ENCODE measurements around the gene PFKP.

Gene PFKP

DNA sequence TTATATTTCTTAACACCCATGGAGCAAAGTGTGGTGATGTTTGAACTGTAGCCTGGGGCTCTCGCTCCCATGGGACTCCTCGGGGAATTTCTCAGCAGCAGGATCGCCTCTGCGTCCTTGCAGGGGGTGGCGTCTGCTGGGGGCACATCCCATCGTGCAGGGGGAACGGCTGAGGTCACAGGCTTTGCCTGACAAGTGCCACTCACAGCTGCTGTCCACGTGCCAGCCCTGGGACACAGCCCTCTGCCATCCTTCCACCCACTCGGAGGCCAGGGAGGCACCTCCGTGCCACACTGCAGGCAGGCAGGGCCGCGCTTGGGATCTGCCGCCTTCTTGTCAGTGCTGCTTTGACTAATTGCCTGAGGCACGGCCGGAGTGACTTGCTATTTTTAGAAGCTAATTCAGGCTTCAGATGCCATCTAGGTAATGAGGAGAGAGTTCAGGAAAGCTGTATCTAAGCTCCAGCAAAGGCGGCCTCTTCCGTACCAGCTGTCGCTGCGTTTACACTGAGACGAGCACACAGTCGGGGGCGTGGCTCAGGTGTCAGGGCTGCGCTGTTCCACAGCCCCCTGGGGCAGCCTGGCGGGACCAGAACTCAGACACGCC is 59.5 kb downstream of the PFKP start:
- no peak overlapping the region for H3K4me3 ChIP-seq (replicated peaks; ENCODE audit: insufficient read depth, low read length)
- TF ChIP-seq, protein P1, sequence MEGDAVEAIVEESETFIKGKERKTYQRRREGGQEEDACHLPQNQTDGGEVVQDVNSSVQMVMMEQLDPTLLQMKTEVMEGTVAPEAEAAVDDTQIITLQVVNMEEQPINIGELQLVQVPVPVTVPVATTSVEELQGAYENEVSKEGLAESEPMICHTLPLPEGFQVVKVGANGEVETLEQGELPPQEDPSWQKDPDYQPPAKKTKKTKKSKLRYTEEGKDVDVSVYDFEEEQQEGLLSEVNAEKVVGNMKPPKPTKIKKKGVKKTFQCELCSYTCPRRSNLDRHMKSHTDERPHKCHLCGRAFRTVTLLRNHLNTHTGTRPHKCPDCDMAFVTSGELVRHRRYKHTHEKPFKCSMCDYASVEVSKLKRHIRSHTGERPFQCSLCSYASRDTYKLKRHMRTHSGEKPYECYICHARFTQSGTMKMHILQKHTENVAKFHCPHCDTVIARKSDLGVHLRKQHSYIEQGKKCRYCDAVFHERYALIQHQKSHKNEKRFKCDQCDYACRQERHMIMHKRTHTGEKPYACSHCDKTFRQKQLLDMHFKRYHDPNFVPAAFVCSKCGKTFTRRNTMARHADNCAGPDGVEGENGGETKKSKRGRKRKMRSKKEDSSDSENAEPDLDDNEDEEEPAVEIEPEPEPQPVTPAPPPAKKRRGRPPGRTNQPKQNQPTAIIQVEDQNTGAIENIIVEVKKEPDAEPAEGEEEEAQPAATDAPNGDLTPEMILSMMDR (IDR thresholded peaks at IDR 0.05; ENCODE audit: insufficient read depth, low read length), result no peak
- TF ChIP-seq GABPA (IDR thresholded peaks at IDR 0.05; ENCODE audit: low read depth), result no peak
- no peak overlapping the region for H3K27ac ChIP-seq (replicated peaks)
- no peaks in the 10 kb centered on the region for H3K27me3 ChIP-seq (ENCODE audit: insufficient read depth, poor library complexity, severe bottlenecking)
- no peak for DNase-seq (ENCODE audit: low read depth in 1 of 2, low spot score in 1 of 2)

DNA sequence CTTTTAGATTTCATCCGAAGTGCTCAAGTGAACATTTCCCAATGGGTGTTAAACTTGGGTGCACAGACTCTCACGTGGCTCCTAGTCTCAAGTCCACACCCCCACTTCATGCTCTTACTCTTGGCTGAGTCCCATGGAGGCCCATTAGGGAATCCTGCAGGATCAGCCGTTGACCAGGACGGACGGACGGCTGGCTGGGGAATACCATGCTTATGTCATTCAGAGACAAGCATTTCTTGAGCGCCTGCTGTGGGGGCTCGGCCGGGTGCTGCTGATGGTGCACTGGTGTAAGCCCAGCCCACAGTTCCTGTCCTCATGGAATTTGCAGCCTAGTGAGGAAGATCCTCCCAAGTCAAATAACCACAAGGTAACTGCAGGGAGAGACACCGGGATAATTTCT is 60.6 kb downstream of the PFKP start:
- Histone ChIP-seq H3K4me3 (replicated peaks; ENCODE audit: insufficient read depth, low read length) (no peak overlapping the region), H3K27me3 (ENCODE audit: insufficient read depth, poor library complexity, severe bottlenecking) (no peaks in the 10 kb centered on the region), H3K27ac (replicated peaks) (no peak overlapping the region)
- no peak for DNase-seq (ENCODE audit: low read depth in 1 of 2, low spot score in 1 of 2)
- TF ChIP-seq POLR2AphosphoS5 (IDR thresholded peaks at IDR 0.05; ENCODE audit: low read depth) (no peak), SPI1 (IDR thresholded peaks at IDR 0.05; ENCODE audit: borderline replicate concordance, low read depth) (no peak), GABPA (IDR thresholded peaks at IDR 0.05; ENCODE audit: low read depth) (no peak)
- TF ChIP-seq, protein P1 (IDR thresholded peaks at IDR 0.05; ENCODE audit: insufficient read depth, low read length), result no peak
- TF ChIP-seq, protein P2, sequence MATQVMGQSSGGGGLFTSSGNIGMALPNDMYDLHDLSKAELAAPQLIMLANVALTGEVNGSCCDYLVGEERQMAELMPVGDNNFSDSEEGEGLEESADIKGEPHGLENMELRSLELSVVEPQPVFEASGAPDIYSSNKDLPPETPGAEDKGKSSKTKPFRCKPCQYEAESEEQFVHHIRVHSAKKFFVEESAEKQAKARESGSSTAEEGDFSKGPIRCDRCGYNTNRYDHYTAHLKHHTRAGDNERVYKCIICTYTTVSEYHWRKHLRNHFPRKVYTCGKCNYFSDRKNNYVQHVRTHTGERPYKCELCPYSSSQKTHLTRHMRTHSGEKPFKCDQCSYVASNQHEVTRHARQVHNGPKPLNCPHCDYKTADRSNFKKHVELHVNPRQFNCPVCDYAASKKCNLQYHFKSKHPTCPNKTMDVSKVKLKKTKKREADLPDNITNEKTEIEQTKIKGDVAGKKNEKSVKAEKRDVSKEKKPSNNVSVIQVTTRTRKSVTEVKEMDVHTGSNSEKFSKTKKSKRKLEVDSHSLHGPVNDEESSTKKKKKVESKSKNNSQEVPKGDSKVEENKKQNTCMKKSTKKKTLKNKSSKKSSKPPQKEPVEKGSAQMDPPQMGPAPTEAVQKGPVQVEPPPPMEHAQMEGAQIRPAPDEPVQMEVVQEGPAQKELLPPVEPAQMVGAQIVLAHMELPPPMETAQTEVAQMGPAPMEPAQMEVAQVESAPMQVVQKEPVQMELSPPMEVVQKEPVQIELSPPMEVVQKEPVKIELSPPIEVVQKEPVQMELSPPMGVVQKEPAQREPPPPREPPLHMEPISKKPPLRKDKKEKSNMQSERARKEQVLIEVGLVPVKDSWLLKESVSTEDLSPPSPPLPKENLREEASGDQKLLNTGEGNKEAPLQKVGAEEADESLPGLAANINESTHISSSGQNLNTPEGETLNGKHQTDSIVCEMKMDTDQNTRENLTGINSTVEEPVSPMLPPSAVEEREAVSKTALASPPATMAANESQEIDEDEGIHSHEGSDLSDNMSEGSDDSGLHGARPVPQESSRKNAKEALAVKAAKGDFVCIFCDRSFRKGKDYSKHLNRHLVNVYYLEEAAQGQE (IDR thresholded peaks at IDR 0.05; ENCODE audit: insufficient replicate concordance, low read depth), result no peak

DNA sequence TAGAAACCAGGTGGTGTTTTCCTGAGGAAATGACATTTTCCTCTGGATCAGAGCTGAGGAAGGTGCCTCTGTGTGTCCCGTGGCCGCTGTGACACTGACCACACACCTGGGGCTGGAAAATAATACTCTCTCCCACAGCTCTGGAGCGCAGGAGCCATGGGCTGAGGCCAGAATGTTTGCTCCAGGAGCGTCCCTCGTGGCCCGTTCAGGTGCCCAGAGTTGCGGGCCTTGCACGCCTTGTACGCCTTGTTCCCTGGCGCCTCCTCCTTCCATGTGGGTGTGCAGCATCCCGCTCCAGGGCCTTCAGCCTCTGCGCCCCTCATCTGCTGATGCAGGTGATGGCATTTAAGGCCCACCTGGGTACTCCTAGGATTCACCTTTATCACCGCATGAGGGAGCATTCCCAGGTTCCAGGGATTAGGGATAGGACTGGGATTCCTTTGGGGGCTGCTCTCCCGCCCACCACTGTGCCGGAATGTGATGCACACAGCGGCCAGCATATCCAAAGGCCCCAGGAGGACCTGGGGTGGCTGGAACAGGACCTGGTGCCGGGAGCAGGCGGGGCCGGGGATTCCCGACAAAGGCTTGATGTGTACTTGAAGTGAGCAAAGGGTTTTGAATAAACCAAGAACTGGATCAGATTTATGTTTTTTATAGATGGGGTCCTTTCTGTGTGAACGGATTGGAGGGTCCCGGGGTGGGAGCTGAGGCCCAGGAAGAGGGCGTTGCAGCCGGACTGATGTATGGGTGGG is 61.2 kb downstream of the PFKP start:
- Histone ChIP-seq H3K27ac (replicated peaks) (no peak overlapping the region), H3K27me3 (ENCODE audit: insufficient read depth, poor library complexity, severe bottlenecking) (no peaks in the 10 kb centered on the region), H3K4me3 (replicated peaks; ENCODE audit: insufficient read depth, low read length) (no peak overlapping the region)
- TF ChIP-seq, protein P1 (IDR thresholded peaks at IDR 0.05; ENCODE audit: insufficient read depth, low read length), result no peak
- TF ChIP-seq, protein P2 (IDR thresholded peaks at IDR 0.05; ENCODE audit: insufficient replicate concordance, low read depth), result no peak
- TF ChIP-seq SPI1 (IDR thresholded peaks at IDR 0.05; ENCODE audit: borderline replicate concordance, low read depth), result no peak
- no peak for TF ChIP-seq POLR2AphosphoS5 (IDR thresholded peaks at IDR 0.05; ENCODE audit: low read depth)
- no peak for TF ChIP-seq GABPA (IDR thresholded peaks at IDR 0.05; ENCODE audit: low read depth)
- DNase-seq (ENCODE audit: low read depth in 1 of 2, low spot score in 1 of 2), result no peak

Data from HL-60 (cell line).